GM23338 (cell line): ENCODE results near the gene QRICH2.

Experiments
- CTCF ChIP-seq, 2 experiments: fragments of 200-600 bp in 1 of 2; sonication (generic) in 1 of 2; conservative IDR thresholded peaks; 2 replicates each; pipeline versions ENCODE4 v1.5.1 to v1.6.1; 2016 to 2017; ENCODE audit warnings: antibody characterized with exemption in 2 of 2, low read depth in 2 of 2, mild to moderate bottlenecking in 2 of 2, moderate library complexity in 1 of 2
- EZH2 ChIP-seq: fragments of 200-600 bp; sonication (generic); IDR thresholded peaks from one replicate; pipeline ENCODE4 v1.8.0; 2017; ENCODE audit warnings: antibody characterized with exemption, mild to moderate bottlenecking, low read depth; ENCODE audit not compliant: unreplicated experiment
- EZH2phosphoT487 ChIP-seq: fragments of 200-600 bp; sonication (generic); IDR thresholded peaks from one replicate; pipeline ENCODE4 v1.8.1; 2018; ENCODE audit warnings: antibody characterized with exemption; ENCODE audit not compliant: unreplicated experiment
- JUNB ChIP-seq: IDR thresholded peaks from one replicate; pipeline ENCODE4 v1.6.1; 2016; ENCODE audit warnings: antibody characterized with exemption; ENCODE audit not compliant: unreplicated experiment
- POLR2AphosphoS5 ChIP-seq: IDR thresholded peaks from 2 replicates; pipeline ENCODE4 v1.6.1; 2016; ENCODE audit warnings: antibody characterized with exemption, low read depth
- STAT1 ChIP-seq: IDR thresholded peaks from one replicate; pipeline ENCODE4 v1.6.1; 2016; ENCODE audit warnings: antibody characterized with exemption; ENCODE audit not compliant: unreplicated experiment
- TF ChIP-seq, protein P1 (sequence below): IDR thresholded peaks from one replicate; pipeline ENCODE4 v1.6.1; 2018; ENCODE audit warnings: antibody characterized with exemption; ENCODE audit not compliant: unreplicated experiment
- TF ChIP-seq, protein P2 (sequence below): IDR thresholded peaks from 2 replicates; pipeline ENCODE4 v1.6.1; 2016; ENCODE audit warnings: antibody characterized with exemption

- TF ChIP-seq CTCF (conservative IDR thresholded peaks at IDR 0.05; ENCODE audit: low read depth in 2 of 2) (no peak), JUNB (no peak), POLR2AphosphoS5 (no peak), STAT1 (no peak), EZH2phosphoT487 (no peak), EZH2 (no peak)
- TF ChIP-seq, protein P1, sequence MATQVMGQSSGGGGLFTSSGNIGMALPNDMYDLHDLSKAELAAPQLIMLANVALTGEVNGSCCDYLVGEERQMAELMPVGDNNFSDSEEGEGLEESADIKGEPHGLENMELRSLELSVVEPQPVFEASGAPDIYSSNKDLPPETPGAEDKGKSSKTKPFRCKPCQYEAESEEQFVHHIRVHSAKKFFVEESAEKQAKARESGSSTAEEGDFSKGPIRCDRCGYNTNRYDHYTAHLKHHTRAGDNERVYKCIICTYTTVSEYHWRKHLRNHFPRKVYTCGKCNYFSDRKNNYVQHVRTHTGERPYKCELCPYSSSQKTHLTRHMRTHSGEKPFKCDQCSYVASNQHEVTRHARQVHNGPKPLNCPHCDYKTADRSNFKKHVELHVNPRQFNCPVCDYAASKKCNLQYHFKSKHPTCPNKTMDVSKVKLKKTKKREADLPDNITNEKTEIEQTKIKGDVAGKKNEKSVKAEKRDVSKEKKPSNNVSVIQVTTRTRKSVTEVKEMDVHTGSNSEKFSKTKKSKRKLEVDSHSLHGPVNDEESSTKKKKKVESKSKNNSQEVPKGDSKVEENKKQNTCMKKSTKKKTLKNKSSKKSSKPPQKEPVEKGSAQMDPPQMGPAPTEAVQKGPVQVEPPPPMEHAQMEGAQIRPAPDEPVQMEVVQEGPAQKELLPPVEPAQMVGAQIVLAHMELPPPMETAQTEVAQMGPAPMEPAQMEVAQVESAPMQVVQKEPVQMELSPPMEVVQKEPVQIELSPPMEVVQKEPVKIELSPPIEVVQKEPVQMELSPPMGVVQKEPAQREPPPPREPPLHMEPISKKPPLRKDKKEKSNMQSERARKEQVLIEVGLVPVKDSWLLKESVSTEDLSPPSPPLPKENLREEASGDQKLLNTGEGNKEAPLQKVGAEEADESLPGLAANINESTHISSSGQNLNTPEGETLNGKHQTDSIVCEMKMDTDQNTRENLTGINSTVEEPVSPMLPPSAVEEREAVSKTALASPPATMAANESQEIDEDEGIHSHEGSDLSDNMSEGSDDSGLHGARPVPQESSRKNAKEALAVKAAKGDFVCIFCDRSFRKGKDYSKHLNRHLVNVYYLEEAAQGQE: no peak
- TF ChIP-seq, protein P2, sequence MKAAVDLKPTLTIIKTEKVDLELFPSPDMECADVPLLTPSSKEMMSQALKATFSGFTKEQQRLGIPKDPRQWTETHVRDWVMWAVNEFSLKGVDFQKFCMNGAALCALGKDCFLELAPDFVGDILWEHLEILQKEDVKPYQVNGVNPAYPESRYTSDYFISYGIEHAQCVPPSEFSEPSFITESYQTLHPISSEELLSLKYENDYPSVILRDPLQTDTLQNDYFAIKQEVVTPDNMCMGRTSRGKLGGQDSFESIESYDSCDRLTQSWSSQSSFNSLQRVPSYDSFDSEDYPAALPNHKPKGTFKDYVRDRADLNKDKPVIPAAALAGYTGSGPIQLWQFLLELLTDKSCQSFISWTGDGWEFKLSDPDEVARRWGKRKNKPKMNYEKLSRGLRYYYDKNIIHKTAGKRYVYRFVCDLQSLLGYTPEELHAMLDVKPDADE: no peak
These were observed 18.2 kb upstream of the QRICH2 start for GRCh38 chr17:76326306-76326705.
